ENCODE results near the gene DAW1.

GRCh38 chr2:227829337-227829736, 42.1 kb upstream of the DAW1 start:
- TF ChIP-seq CTCF (IDR thresholded peaks at IDR 0.05; ENCODE audit: insufficient read depth, low read depth, low read length) (no peak), EZH2 (IDR thresholded peaks at IDR 0.05; ENCODE audit: insufficient read depth, low read length) (no peak)
